Activated CD4-positive, alpha-beta T cell treated with anti-CD3 and anti-CD28 coated beads, Interleukin-2, amount 50 U/mL, for 1 hour (primary cell): ENCODE results near the gene REEP2.
"Not testable (repeated sequence)": the region's sequence is repeated elsewhere in the genome, so short reads cannot be mapped to it uniquely, and the experiment has no call there.

ENCODE experiments used
- DNase-seq: peaks from one replicate; pipeline ENCODE4 v3.0.0-alpha.2; 2020

The REEP2 gene, protein sequence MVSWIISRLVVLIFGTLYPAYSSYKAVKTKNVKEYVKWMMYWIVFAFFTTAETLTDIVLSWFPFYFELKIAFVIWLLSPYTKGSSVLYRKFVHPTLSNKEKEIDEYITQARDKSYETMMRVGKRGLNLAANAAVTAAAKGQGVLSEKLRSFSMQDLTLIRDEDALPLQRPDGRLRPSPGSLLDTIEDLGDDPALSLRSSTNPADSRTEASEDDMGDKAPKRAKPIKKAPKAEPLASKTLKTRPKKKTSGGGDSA

GRCh38 chr5:138438724-138439476 is at the start of gene REEP2:
Gene REEP2, plus strand, starts transcription at chr5:138439057. Its CDS starts 152 bp downstream, at chr5:138439209.
- peak; percentile 55 for DNase-seq

- no peak for DNase-seq
Measured at GRCh38 chr5:138389332-138389731, 49.5 kb upstream of the REEP2 start.

GRCh38 chr5:138389911-138390310 is 48.9 kb upstream of the REEP2 start:
- DNase-seq = not testable (repeated sequence)

DNA sequence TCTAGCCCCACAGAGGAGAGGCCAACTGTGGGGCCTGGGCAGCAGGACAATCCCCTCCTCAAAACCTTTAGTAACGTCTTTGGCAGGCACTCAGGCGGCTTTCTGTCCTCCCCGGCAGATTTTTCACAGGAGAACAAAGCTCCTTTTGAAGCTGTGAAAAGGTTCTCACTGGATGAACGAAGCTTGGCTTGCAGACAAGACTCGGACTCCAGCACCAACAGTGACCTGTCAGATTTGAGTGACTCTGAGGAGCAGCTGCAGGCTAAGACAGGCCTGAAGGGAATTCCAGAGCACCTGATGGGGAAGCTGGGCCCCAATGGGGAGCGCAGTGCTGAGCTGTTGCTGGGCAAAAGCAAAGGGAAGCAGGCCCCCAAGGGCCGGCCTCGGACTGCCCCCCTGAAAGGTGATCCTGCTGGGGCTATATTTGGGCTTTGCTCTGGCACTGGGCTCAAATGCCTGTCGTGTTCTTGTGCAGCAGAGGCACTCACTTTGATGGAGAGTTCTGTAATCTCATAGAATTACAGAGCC is 46.9 kb upstream of the REEP2 start:
- DNase-seq = no peak

GRCh38 chr5:138402640-138403039 is 36.2 kb upstream of the REEP2 start:
- no peak for DNase-seq

- no peak for DNase-seq
Measured at GRCh38 chr5:138408023-138408422, 30.8 kb upstream of the REEP2 start.

- peak; percentile 8 for DNase-seq
Measured at GRCh38 chr5:138410996-138411640, 27.7 kb upstream of the REEP2 start.

DNA sequence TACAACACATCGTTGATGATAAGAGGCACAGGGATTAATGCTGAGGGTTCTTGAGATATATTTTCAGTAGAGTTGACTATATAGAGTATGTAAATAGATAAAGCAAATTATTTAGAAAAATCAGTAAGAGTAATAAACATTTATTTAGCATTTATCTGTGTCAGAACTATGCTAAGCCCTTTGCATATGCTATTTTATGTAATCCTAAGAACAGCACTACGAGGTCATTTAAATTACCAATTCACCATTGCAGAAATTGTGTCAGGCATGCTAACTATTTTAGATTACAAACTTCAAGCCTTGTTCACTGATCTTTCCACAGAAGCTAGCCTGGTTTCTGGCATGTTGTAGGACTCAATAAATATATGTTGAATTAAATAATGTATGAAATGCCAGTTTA is 20.4 kb upstream of the REEP2 start:
- DNase-seq = no peak

DNA sequence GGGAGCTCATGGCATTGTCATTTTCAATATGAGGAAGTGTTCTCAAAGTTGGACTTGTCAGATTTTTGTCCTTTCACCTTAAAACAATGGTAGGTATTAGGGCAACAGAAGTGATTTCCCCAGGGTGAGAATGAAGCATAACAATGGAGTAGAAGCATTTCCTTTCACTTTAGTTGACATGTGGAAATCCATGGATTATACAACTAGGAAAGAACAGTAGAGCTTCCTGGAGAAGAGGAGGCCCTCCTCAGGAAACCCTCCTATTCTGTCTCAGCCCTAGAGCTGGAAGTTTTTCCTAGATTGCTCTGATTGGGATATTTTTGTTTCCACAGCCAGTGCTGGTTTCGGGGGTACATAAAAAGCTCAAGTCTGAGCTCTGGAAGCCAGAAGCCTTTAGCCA is 13.8 kb upstream of the REEP2 start:
- DNase-seq = no peak

GRCh38 chr5:138435943-138436342 is 2.9 kb upstream of the REEP2 start:
- no peak for DNase-seq

DNA sequence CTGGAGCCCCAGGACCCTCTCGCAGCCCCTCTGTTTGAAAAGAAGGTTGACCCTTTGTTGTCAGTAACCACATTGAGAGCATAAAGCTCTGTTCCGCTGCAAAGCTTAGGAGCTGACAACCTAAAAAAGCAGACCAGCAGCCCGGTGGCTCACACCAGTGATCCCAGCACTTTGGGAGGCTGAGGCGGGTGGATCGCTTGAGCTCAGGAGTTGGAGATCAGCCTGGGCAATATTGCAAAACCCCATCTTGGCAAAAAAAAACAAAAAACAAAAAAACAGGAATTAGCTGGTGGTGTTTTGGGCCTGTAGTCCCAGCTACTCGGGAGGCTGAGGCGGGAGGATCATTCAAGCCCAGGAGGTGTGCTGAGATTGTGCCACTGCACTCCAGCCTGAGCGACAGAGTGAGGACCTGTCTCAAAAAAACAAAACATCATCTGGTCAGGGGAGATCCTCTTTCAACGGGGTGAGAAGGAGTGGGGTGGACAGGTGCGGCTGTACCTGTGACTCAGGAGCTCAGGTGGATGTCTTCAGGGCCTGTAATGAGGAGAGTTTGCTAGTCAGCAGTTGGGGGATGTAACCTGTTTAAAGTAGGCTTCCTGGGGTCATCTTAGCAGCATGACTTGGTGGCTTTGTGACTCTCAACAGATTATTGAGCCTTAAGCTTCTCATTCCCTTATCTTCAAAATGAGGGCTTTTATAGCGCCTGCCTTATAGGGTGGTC is 694 bp upstream of the REEP2 start:
- DNase-seq = no peak

GRCh38 chr5:138439477-138440158 is 761 bp downstream of the REEP2 start:
- no peak for DNase-seq

- no peak for DNase-seq
Measured at GRCh38 chr5:138440159-138441073, 1.6 kb downstream of the REEP2 start.

DNA sequence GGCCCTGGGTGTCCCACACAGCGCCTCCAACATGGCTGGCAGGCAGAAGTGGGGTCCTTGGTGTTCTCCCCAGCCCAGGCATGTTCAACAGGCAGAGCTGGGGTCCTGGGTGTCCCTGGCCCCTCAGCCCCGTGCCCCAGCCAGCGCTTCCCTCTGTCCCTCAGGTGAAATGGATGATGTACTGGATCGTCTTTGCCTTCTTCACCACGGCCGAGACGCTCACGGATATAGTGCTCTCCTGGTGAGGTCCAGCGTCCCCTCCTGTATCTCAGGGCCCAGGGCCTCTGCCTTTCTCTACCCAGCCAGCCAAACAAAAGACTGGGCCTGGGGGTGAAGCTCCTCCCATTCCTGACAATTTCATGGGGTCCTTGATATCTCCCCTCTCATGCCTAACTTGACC is 2.4 kb downstream of the REEP2 start:
- no peak for DNase-seq

- DNase-seq = no peak
Measured at GRCh38 chr5:138444078-138444773, 5.4 kb downstream of the REEP2 start.

DNA sequence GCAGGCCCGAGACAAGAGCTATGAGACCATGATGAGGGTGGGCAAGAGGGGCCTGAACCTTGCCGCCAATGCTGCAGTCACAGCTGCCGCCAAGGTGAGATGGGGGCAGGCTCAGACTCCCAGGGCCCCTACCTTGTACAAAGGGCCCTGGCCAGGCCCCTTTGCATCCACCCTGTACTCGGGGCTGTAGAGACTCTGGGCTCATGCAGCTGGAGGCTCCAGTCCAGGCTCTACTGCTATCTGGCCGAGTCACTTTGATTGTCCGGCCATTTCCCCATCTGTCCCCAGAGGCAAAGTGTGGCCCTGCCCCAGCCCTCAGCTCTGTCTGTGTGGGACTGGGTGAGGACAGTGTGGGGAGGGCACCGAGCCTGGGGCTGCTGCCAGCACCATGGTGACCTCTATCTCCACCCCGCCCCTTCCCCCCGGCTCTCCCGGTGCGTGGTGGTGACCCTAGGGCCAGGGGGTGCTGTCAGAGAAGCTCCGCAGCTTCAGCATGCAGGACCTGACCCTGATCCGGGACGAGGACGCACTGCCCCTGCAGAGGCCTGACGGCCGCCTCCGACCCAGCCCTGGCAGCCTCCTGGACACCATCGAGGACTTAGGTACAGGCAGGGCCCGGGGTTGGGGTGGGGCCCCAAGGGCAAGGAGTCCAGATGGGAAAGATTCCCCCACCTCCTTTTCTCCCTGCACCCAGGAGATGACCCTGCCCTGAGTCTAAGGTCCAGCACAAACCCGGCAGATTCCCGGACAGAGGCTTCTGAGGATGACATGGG is 6.1 kb downstream of the REEP2 start:
- no peak for DNase-seq

DNA sequence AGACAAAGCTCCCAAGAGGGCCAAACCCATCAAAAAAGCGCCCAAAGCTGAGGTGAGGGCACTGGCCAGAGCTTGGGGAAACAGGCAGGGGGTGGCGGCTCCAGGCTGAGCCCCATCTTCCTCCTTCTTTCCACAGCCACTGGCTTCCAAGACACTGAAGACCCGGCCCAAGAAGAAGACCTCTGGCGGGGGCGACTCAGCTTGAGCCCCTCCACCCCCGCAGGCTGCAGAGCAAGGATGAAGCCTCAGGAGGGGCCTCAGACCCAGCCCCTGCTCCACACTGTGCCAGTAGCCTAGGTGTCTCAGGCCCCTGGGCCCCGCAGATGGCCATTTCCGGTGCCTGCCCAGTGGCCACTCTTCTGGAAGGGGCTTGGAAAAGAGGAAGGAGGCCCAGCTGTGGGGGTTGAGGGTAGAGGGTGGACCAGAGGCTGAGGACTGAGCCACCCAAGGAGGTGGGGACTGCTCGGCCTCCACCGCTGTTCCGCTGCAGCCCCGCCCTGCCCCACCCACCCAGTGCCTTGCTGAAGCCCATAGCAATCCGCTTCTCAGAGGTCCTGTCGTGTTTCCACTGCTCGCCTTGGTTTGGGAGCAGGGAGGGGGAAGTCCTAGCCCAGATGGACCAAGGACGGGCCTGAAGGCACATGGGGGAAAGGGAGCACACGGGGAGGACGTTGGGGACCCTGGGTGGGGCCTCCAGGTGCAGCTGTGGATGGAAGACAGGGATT is 6.9 kb downstream of the REEP2 start:
- DNase-seq = no peak

DNA sequence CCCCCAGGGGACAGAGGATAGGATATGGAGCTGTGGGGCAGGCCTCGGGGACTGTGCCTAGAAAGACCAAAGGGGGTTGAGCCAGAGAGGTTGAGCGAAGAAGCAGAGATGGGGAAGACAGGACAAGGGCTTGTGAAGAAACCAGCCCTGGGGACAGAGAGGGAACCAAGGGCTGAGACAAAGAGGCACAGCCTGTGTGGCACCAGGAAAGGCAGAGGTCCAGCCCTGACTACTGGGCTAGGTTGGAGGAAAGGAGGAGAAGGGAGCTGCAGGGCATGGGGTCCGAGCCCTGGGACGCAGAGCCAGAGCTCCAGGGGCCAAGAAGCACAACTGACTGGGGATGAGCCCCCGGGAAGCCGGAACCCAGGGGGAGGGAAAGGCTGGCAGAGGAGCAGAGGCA is 9.2 kb downstream of the REEP2 start:
- DNase-seq = no peak
